COLO668 (cell line): ENCODE data around the gene C6orf136.

Experiments
- DNase-seq: peaks from one replicate; lab custom pipeline; 2025; ENCODE audit not compliant: unreplicated experiment; lab: John Stamatoyannopoulos, UW

The C6orf136 gene, protein sequence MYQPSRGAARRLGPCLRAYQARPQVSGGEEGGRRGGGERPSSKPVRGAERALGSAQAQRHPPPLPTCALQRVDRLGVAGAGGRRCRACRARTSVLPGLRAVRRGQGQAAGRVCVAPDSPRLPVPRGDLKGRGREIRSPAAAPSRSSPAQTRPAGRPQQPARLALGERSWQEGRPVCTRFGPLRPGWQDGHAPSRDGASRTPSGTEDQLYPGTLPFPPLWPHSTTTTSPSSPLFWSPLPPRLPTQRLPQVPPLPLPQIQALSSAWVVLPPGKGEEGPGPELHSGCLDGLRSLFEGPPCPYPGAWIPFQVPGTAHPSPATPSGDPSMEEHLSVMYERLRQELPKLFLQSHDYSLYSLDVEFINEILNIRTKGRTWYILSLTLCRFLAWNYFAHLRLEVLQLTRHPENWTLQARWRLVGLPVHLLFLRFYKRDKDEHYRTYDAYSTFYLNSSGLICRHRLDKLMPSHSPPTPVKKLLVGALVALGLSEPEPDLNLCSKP

DNA sequence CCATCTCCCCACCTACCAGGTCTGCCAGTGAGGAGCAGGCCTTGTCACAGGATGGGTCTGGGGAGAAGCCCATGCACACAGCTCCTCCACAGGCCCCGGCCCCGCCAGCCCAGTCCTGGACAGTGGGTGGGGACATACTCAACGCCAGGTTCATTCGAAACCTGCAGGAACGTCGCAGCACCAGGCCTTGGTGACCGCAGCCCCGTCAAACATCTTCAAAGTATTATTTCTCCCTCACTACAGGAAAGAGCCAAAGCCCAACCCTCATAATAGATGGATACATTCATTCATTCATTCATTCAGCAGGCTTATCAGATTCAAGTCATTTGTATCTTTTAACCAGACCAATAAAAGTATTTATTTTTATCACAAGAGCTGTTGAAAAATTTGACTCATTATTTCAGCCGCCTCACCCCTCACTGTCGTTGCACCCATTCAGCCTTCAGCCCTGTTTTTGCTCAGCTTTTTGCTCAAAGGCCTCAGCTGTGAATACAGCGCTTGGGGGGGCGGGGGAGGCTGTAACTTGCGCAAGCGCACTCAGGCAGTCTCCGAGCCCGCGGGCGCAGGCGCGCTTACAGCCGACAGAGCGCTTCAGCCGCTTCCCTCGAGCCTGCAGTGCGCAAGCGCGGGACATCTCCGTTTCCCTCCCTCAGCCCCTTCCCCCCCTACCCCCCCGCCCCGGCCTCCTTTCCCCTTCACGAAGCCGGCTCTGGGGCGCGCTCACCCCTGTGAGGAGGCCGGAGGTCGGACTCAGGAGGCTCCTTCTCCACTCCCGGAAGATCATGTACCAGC, at the start of gene C6orf136:
C6orf136 (plus strand) TSS at position 684 of the 792 bp plus-strand sequence; CDS start at position 783, 99 bp downstream.
- DNase-seq = peak; percentile 91

DNA sequence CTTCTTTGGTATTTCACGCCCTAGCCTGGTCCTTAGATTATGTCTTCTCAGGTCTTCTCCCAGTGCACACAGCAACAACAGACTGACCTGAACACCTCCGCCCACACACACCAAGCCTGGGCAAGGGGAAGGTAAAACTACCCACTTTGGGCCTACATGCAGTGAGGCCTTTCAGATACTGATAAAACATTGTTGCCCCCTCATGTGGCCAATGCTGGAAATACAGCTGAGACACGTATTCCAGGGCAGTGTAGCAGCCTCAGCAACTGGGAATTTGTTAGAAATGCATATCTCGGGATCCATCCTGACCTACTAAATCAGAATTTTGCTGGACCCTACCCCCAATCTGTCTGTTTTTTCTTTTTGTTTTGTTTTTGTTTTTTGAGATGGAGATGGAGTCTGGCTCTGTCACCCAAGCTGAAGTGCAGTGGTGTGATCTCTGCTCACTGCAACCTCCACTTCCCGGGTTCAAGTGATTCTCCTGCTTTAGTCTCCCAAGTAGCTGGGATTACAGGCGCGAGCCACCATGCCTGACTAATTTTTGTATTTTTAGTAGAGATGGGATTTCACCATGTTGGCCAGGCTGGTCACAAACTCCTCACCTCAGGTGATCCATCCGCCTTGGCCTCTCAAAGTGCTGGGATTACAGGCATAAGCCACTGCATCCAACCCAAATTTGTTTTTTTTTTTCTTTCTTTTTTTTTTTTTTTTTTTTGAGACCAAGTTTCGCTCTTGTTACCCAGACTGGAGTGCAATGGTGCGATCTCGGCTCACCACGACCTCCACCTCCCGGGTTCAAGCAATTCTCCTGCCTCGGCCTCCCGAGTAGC, 49.4 kb upstream of the C6orf136 start:
- DNase-seq = peak; percentile 68

DNA sequence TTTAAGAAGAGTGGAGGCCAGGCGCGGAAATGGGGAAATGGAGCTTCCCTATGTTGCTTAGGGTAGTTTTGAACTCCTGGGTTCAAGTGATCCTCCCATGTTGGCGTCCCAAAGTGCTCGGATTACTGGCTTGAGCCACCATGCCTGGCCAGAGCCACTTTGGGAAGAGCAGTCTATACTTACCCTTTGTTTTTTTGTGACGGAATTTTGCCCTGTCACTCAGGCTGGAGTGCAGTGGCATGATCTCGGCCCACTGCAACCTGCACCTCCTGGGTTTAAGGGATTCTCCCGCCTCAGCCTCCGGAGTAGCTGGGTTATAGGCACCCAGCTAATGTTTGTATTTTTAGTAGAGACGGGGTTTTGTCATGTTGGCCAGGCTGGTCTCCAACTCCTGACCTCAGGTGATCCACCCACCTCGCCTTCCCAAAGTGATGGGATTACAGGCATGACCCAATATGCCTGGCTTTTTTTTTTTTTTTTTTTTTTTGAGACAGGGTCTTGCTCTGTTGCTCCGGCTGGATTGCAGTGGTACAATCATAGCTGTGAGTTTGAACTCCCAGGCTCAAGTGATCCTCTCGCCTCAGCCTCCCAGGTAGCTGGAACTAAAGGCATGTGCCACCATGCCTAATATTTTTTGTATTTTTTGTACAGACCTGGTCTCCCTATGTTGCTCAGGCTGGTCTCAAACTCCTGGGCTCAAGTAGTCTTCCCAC, 47.9 kb upstream of the C6orf136 start:
- no peak for DNase-seq

DNA sequence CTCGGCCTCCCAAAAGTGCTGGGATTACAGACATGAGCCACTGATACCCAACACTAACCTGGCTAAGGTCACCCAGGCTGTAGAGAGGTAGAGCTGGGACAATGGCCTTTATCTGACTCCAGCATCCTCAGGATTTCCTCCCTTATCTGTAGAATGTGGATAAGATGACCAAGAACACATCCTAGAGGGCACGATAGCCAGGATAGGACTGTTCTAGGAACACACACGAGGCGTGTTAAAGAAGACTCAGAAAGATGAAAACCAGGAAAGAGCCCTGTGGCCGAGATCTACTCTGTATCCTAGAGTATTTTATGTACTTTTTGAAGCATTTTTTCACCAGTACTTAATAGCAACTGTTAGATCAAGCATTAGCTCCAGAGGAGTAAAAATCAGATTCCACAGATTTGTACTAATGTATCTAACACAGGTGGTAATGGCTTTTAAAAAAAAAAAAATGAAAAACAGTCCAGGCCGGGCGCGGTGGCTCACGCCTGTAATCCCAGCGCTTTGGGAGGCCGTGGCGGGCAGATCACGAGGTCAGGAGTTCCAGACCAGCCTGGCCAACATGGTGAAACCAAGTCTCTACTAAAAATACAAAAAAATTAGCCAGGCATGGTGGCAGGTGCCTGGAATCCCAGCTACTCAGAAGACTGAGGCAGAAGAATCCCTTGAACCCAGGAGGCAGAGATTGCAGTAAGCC, 47.2 kb upstream of the C6orf136 start:
- DNase-seq = no peak

DNA sequence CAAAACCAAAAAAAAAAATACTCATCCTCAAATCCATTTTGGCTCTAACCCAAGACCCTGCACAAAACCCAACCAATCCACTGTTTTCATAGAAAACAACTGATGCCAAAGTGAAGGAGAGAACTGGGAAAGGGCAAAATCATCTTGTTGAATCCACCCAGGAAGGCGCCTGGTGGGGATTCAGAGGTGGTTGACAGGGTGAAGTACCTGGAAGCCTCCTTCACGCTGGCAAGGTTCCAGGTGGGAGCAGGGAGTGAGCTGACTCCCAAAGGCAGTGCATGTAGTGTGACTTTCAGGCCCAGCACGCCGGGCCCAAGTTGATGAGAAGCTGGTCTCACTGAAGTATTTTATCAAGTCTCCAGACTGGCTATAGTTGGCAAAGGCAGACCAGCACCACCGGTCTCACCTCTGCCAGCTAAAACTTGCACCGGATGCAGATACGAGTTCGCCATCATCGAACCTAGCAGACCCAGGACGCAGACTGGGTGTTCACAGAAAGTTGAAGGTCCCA, 46.4 kb upstream of the C6orf136 start:
- no peak for DNase-seq

DNA sequence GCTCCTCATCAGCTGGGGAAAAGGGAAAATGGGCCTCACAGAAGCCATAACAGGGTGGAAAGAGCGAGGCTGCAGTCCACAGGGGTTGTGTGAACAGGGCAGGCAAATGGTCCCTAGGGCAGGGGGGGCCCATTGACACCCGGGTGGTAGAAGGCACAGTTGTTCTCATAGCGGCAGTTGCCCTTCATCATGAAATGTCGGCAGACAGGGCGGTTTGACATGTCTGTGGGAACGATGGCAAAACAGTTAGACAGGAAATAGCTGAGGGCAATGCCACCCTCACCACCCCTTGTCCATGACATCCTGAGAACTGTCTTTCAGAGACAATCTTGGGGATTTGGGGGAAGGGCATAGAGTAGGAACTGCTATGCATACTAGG, 45.5 kb upstream of the C6orf136 start:
- no peak for DNase-seq

DNA sequence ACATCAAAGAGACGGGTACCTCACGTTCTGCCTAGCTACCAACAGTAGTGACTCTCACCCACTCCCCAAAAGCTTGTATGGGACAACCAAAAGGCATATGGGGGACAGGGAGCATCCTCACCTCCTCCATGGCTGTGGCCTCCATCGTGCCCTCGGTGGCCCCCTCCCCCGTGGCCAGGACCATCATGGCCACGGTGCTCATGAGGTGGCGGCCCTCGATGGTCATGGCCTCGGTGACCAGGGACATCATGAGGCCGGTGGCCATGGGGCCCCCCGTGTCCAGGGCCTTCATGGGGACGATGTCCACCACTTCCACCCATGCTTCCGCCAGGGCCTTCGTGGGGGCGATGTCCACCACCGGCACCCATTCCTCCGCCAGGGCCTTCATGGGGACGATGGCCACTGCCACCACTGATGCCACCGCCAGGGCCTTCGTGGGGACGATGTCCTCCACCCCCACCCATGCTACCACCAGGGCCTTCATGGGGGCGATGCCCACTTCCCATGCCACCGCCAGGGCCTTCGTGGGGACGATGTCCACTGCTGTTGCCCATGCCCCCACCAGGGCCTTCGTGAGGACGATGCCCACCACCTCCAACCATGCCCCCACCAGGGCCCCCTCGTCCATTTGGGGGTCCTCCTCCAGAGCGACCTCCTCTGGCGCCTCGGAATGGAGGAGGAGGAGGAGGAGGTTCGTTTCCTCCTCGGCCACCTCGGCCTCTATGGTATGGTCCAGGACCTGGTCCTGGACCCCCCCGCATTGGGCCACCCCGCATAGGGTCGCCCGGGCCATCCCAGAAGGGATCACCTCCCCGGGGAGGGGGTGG, 44.9 kb upstream of the C6orf136 start:
- no peak for DNase-seq

DNA sequence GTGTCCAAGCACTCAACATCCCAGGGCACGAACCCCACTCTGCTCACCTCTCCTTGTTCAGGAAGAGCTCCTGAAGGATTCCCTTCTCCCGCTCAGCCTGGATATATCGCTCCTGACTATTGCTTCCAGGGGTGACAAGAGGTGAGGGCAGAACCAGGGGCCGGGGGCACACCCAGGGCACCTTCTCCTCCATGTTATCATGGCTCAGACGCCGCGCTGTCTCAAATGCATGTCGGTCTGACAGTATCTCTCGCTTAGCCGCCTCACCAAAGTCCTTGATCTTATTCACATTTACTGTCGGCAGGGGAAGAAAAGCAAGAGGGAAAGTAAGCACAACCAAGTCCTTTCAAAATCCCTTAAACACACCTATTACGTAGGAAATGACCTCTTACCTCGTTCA, 43.0 kb upstream of the C6orf136 start:
- DNase-seq = no peak

DNA sequence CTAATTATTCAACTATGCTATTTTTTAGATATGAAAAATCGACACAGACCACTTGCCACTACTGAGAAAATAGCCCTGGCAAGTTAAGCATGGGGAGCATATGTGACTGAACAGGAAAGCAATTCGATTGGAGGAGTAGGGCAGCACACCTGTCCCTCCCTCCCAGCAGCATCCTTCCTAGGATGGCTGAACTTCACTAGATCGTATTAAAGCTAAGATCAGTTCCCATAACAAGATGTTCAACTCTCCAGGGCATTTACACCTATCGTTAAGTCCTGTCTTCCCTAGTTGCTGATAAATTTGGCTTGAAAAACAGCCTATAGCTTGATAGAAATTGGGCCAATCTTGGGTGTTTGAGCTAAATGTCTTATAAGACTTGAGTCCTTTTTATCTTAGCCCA, 36.9 kb upstream of the C6orf136 start:
- DNase-seq = no peak

DNA sequence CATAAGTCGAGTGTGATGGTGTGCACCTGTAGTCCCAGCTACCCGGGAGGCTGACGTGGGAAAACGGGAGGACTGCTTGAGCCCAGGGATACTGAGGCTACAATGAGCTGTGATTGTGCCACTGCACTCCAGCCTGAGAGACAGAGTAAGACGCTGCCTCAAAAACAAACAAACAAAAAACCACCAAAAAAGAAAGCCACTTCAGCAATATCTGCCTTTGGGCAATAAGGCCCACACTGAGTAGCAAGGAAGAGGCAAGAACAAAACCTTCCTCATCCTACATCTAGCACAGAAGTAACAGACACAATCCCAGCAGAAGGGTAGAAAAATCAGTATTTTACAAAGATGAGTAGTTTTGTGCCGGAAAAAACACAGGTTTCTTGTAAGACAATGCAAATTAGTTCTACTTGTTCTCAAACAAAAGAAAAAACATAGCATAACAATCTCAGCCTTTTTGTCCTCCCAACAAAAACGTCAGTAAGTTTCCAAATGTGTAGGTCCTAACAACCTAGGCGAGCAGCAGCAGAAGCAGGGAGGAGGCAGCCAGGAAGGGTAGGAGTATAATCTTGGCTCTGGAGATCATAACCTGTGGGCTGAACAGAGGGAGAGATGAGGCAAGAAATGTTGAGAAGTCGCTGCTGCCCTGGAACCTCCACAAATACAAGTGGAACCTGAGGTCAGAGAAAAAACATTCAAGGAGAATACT, 35.6 kb upstream of the C6orf136 start:
- no peak for DNase-seq

DNA sequence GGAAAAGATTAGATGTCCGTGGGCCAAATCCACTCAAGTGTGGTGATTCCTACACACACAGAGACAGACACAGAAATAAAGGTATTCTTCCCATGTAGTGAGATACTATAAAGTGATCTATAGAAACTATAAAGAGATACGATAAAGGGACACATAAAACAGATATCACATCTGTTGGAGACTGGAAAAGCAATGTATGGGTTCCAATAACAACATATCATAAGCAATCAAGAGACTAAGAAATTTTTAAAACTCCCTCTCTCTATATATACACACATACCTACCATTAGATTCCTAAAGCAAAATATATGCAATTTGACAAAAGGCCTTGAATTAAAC, 35.1 kb upstream of the C6orf136 start:
- no peak for DNase-seq

DNA sequence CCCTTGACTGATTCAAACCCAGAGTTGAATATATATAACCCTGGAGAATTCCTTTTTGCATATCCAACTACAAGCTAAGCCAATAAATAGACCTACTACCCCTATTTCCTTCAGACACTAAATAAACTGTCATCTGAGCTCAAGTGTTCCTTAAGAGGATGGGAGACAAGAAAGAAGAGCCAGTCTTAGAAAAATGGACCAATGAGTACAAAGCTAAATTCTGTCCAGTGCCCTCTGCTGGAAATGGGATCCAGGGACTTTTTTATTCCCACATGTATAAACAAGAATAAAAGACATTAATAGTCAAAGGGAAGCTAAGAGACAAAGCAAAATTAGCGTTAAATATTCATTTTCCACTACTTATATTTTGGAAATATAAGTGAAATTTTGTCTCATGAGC, 34.7 kb upstream of the C6orf136 start:
- no peak for DNase-seq

DNA sequence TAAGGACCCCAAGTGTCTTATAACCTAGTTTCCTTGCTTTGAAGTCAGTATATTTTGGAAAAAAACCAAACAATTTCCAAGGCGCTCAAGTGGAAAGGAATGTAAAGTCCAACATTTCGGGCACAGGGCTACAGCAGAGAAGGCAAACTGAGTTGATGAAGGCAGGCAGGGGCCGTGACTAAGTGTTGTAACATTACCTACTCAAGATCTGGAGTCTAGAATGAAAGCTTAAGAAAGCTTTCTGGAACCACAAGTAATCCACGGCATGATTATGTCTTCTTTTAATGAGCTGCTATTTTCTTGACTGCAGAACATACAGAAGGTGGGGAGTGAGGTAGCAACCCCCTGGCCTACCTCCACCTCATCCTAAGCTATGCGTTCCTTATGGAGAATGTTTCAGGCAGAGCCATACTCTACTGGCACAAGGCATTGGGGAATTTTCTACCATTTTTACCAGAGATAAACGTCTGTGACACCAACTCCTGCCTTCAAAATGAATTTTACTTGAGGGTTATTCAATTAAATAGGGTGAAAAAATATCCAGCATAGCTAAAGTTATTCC, 34.2 kb upstream of the C6orf136 start:
- no peak for DNase-seq

DNA sequence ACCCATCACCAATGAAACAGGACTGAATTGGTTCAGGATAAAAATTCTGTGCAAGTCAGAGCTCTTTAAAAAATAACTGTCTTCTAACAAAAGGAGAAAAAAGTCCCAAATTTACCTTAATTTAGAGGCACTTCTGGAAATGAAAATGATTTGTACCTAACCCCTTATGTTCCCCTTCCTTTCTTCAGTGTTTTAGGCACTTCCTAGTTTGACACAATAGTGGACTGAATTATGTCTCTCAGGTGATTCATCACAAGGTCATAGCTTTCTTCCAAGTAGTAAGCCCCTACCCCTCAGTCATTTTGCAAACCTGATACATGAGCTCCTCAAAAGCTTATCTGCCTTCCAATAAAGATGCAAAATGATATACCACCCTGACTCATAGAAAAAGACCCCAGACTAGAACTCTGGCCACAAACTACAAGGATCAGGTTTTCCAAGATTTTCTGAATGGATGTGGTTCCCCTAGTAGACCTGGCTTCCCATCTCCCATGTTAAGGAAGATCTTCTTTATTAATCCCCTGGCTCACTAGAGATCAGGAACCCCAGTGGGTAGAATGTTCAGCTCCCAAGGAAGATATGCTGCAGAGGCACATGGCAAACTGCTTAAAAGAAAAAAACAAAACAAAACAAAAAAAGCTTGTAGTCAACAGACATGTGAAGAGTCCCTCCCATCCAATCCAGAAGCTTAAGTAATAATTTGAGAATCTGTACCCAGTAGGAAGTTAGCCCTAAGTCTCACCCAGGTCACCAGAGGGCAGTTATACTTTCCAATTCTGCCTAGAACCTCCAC, 33.5 kb upstream of the C6orf136 start:
- no peak for DNase-seq

DNA sequence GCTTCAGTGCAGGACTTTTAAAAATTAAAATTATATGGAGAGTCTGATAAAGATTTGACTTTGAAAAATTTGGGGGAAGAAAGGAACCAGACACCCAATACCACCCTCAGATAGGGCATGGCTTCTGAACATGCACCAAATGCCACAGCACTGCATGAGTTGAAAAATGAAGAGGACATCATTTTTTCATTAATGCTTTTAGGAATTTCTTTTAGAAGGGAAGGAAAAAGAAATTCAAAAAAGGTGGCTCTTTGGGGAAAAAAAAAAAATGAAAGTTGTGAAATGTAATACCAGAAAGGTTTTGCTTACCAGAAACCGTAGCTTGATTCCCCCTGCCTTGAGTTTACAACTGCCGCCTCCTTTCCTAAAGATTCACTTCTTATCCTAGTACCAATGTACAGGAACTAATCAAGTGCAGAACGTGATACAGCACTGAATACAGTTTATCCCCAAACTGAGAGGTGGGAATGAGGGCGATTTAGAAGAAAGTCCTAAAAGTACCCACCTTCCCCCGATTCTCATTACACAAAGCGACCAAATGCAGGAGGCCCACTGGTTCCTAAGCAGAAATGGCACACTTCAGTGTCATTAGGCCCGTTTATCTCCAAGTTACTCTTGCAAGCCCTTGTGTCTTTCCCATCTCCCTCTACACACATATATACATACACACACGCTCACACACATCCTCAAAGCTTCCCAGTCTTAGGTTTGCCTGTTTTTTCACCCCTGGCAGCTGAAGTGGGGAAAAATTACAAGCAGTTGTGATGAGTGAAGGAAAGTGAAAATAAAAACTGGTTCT, 32.7 kb upstream of the C6orf136 start:
- no peak for DNase-seq

DNA sequence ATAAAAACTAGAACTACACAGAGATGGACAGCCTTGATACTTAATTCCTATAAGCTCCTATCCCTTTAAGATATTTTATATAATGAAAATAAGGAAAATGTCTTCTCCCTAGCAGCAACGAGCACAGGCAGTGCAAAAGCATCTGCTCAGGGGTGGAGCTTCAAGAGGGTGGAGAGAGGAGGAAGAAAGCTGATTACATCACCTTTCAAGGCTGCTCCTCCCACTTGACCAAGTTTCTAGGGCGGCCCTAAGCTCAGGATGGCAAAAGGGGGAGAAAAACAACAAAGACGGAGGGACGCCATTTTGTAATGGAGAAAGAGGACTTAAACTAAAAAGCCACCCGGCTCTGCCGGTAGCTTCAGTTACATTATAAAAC, 32.1 kb upstream of the C6orf136 start:
- peak; percentile 71 for DNase-seq
